GM18951 (cell line): Measurements from ENCODE around the gene HNRNPUL2.
"Not testable (repeated sequence)": the region's sequence is repeated elsewhere in the genome, so short reads cannot be mapped to it uniquely, and the experiment has no call there.

Experiments used
- POLR2A ChIP-seq: IDR thresholded peaks from 4 replicates; pipeline ENCODE4 v1.6.1; 2011; ENCODE audit warnings: mild to moderate bottlenecking; ENCODE audit not compliant: insufficient read length, insufficient read depth; ENCODE audit errors: extremely low read depth
- in situ Hi-C: fragments of 300-500 bp; cut with MboI; formaldehyde crosslinking; loops from one replicate; pipeline ENCODE4 v1.12.0; 2022; ENCODE audit warnings: low sequenced_read_pairs, mixed read lengths, inconsistent platforms; ENCODE audit not compliant: unreplicated experiment

The HNRNPUL2 gene

DNA sequence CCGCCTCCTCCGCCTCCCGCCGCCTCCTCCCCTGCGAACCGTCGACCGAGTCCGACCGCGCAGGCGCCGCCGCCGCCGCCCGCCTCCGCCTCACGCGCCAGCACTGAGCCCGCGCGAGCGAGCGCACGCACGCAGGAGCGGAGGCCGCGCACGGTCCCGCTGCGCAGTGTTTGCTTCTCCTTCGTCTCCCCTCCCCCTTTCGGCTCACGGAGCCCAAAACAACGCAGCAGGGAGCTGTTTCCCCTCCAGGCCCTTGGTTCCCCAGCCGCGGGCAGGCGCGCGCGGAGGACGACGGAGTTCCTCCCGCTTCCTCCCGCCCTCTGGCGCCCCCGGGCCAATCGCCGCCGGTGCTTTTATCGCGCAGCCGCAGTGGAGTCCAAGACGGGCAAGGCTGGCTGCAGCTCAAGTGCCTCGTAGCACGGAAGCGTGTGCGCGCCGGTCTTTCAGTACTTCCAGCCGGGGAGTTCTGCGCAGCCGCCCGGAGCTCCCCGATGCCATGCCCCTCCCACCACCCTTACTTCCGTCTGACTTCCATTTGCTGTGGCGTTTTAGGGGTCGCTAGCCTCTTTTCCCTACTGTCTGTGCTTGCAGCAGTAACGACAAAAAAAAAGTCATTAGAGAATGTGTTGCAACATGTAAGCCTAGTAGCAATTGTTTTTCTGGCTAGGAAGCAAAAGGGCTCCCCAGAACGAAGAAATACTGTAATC is at the start of gene HNRNPUL2:
HNRNPUL2 (minus strand) TSS at position 293 of the 707 bp plus-strand sequence. CDS start 301 bp downstream, outside the sequence.
- in situ Hi-C loops, result no loop called here
- peak; percentile 95 for TF ChIP-seq POLR2A

DNA sequence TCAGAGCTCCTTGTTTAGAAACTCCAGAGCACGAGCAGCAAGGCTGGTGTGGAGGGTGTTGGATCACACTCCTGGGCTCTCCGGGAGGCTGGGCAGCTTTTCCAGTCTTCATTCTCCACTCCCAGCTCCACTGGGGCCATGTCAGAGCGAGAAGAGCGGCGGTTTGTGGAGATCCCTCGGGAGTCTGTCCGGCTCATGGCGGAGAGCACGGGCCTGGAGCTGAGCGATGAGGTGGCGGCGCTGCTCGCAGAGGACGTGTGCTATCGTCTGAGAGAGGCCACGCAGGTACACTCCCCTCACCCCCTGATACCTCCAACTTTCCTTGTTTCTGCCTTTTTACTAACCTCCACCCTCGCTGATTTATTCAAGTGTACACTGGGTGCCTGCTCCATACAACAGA is 48.4 kb upstream of the HNRNPUL2 start:
- in situ Hi-C loops, result no loop called here
- TF ChIP-seq POLR2A, result no peak

DNA sequence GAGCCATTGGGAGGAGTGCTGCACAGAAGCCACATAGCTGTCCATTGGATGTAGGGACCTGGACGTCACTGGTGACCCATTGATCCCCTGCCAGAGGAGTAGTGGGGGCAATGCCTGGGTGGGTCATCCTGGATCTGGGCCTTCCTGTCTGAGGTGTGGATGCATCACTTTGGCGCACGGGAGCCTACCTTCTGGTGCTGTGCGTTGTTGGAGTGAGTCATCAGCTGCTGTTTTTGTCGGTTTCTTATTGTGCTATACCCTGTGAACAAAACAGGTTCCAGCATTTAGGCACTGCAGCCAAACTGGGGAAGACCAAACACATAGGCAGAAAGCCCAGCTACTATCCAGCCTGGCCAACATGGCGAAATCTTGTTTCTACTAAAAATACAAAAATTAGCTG is 47.1 kb upstream of the HNRNPUL2 start:
- no peak for TF ChIP-seq POLR2A
- in situ Hi-C loops, result no loop called here

DNA sequence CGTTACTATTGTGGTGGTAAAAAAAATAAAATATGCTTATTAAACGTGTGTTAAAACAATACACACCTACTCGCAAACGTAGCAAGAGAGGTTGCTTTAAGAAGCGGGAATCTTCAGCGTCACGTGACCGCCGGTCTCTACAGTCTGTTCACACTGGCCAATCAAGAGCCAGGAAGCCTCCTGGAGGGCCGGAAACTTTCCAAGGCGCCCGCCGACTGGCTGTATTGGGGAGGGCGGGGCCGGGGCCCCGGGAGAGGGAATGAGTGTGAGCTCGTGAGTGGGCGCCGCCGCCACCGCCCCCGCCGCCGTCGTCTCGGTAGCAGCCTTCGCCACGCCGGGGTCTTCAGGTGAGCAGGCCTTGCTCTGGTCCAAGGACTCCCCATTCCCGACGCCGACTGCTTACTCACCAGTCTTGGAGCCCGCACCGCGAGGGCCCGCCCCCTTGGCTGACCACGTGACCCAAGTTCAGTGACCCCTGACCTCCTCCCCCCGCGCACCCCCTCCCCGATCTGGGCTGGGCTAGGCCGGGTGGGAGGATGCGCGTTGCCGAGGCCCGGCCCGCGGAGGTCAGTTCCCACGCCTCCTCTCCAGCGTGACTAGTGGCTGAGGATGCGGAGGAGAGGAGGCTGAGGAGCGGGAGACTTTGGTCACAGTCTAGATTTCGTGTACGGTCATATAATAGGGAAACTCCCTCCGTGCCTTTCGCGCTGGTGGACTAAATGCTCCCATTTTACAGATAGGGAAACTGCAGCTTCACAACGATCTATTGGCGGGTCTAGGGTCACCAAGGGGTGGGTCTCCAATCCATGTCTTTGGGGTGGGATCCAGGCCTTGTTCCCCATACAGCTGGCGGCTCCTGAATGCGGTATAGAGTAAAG is 44.1 kb upstream of the HNRNPUL2 start, which contains the start of gene TAF6L:
TAF6L (plus strand) TSS at position 253 of the 878 bp plus-strand sequence. CDS start 4,388 bp downstream, outside the sequence.
- in situ Hi-C loops, result no loop called here

DNA sequence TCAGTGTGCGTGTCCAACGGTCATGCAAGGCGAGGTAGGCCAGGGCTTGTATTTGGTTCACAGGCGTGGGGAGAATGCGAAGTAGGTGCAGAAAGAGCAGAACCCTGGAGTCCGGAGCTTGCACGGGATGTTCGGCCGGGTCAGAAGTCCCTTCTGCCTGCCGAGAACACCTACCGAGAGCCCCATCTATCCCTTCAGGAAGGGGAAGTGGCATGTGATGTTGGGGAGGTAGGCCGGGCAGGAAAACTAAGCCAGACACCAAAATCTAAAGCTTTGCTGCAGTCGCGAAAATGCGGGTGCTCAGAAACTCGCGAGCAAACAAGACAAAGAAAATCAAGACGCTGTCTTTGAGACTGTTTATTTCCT is 43.5 kb upstream of the HNRNPUL2 start:
- in situ Hi-C loops, result no loop called here
- TF ChIP-seq POLR2A, result no peak

More for the DNA sequence above, 44.1 kb upstream of the HNRNPUL2 start, which contains the start of gene TAF6L:
- TF ChIP-seq POLR2A, result peak; percentile 82

DNA sequence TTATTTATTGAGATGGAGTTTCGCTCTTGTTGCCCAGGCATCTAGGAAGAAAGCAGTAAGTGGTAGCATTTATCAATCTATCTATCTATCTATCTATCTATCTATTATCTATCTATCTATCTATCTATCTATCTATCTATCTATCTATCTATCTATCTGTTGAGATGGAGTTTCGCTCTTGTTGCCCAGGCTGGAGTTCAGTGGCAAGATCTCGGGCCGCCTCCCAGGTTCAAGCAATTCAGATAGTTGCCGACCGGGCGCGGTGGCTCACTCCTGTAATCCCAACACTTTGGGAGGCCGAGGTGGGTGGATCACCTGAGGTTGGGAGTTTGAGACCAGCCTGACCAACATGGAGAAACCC is 33.6 kb upstream of the HNRNPUL2 start:
- in situ Hi-C loops, result not testable (repeated sequence)

DNA sequence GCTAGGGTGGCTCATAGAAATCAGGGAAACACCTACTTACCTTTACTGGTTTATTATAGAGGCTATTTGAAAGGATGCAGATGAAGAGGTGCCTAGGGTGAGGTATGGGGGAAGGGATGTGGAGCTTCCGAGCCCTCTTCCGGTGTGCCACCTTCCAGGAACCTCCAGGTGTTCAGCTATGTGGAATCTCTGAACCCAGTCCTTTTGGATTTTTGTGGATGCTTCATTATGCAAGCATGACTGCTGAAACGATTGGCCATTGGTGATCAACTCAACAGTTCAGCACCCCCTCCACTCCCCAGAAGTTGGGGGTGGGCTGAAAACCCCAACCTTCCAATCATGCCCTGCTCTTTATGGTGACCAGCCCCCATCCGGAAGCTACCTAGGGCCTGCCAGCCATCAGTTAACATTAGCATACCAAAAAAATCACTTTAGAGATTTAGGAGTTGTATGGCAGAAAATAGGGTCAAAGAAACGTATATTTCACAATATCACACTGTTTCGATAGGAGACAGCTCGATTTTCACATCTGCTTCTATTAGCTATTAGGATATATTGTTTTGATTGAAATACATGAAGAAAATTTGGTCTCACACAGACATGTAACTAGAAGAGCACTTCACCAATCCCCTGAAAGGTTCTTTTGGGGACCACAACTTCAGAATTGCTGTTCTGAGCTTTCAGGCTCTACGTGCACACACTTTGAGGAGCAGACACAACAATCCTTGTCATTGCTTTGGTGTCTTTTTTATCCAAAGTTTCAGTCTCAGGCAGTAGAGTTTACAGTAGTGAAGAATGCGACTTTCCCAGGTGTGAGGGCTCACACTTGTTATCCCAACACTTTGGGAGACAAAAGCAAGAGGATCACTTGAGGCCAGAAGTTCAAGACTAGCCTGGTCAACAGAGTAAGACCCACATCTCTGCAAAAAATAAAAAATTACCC is 30.9 kb upstream of the HNRNPUL2 start:
- TF ChIP-seq POLR2A, result no peak
- in situ Hi-C loops, result no loop called here

DNA sequence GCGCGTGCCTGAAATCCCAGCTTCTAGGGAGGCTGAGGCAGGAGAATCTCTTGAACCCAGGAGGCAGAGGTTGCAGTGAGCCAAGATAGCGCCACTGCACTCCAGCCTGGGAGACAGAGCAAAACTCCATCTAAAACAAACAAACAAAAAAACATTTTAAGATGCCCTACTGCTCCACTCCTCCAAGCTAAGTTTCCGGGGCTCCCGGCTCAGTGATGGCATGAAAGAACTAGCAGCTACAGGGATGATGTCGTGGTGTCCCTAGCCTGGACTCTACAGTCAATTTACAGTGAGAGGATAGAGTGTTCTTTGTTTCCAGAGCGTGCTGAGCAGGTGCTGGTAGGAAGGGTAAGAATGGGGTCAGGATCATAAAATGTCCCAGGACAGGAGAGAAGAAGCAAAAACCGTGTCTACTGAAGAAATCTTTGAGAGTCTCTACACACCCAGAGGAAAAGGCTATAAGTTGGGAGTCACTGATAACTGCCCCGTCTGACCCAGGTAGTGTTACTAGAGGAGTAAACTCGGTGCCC is 27.9 kb upstream of the HNRNPUL2 start:
- no peak for TF ChIP-seq POLR2A
- in situ Hi-C loops, result no loop called here

DNA sequence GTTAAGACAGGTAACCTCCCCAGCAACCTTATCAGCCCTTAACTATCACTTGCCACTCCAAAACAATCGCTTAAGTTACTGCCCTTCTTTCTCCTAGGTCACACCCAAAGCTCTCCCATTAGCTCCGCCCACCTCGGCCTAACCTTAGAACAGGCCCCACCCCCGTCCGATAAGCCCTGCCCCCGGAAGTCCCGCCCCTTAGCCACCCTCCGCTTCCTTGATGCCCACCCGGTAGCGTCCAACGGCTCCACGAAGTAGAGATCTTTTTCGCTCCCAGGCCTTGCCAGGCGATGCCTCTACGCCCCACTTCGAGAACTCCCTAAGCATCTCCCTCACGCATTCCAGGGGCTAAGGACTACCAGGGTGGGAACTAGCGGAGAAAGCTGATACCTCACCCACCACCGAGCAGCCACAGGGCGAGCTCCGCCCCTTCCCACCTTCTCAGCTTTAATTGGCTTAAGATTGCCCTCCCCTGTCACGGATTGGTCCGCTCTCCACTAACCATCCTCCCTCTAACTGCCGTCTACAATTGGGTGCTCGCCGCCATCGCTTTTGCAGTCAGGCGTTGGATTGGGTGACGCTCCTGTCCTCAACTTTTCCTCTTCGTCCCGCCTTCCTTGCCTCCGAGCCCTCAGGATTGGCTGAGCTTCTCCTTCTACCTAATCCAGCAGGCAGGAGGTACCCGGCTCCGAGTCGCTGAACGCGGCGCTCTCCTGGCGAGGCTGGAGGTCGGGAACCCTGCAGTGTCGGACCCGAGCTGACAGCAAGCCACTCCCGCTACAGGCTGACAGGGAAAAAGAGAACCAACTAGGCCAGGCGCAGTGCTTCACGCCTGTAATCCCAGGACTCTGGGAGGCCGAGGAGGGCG is 26.7 kb upstream of the HNRNPUL2 start, which contains the start of gene ZBTB3:
ZBTB3 (minus strand) TSS at position 425 of the 868 bp plus-strand sequence. CDS start 496 bp downstream, outside the sequence.
- TF ChIP-seq POLR2A, result peak; percentile 86
- in situ Hi-C loops, result no loop called here

DNA sequence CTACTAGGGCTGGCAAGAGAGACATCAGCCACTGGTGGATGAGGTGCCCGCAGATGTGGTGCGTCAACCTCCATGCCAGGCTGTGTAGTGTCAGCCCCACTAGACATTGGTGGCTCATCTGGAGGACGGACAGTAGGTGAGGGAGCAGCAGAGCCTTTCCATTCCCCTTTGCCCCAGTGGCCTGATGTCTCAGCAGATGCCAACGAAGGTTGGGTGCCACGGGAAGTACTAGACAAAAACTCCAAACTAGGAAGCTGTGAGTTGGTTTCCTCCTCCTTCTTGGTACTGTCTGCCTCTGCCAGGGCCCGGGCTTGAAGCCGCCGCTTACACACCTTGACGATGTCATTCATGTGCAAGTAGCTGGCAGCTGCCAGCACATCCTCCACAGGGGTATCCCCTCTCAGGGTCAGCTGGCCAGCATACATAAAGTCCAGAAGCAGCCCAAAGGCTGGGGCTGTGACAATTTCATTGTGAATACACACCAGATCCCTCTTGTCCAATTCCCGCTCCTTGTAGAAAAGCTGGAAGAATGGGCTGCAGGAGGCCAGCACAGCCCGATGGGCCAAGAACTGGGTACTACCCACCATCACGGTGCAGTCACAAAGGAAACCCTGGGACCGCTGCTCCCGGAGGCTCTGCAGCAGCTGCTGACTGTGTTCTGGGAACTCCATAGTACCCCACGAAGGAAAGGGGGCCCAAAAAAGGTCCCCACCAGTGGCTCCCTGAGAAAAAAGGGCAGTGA is 25.9 kb upstream of the HNRNPUL2 start:
- in situ Hi-C loops, result no loop called here
- no peak for TF ChIP-seq POLR2A

DNA sequence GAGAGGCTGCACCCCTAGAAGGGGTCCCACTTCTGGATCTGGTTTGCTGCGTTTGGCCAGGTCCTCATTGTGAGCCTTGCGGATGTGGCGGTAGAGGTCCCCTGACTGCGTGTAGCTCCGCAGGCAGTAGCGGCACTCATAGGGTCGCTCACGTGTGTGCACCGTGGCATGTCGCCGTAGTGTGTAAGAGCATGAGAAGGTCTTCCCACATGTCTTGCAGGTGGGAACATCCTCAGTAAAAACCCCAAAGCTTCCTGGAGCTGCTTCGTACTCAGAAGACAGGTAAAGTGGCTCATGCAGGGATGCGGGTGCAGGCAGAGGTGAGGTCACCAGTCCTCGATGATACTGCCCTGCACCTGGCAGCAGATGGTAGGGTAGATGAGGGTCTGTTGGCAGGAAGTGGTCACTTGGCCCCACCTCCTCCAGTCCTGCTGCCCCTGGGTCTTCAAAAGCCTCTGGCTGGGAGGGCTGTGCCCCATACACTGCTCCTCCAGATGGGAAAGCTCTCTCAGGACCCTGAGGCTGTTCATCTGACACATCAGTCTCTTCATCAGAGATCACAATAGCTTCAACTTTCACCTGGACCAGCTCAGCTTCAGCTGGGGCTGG is 25.0 kb upstream of the HNRNPUL2 start:
- in situ Hi-C loops, result no loop called here
- TF ChIP-seq POLR2A, result no peak

DNA sequence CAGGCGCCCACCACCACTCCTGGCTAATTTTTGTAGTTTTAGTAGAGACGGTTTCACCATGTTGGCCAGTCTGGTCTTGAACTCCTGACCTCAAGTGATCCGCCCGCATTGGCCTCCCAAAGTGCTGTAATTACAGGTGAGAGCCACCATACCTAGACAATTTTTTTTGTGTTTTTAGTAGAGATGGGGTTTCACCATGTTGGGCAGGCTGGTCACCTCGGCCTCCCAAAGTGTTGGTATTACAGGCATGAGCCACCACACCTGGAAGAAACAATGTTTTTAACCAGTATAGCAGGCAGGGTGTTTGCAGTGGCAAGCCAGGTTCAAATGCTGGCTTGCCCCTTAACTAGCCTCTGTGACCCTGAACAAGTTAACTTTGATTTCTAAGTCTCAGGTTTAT is 22.7 kb upstream of the HNRNPUL2 start:
- in situ Hi-C loops, result not testable (repeated sequence)
